Panc1 (cell line): ENCODE results near the gene NCS1.

Source experiments
- POLR2AphosphoS5 ChIP-seq: IDR thresholded peaks from 2 replicates; pipeline ENCODE4 v1.6.1; 2012; ENCODE audit warnings: mild to moderate bottlenecking, low read depth, low read length, moderate library complexity
- SIN3A ChIP-seq: IDR thresholded peaks from 2 replicates; pipeline ENCODE4 v1.6.1; 2012; ENCODE audit warnings: low read depth, mild to moderate bottlenecking, low read length, moderate library complexity, borderline replicate concordance; ENCODE audit not compliant: insufficient read depth
- TCF7L2 ChIP-seq: IDR thresholded peaks from 2 replicates; pipeline ENCODE4 v1.6.1; 2011; ENCODE audit warnings: mild to moderate bottlenecking, low read depth, low read length, inconsistent platforms
- TF ChIP-seq, protein P1 (sequence below): fragments of 450-650 bp; IDR thresholded peaks from 2 replicates; pipeline ENCODE4 v1.5.1; 2017; ENCODE audit warnings: mild to moderate bottlenecking
- TF ChIP-seq, protein P2 (sequence below), 2 experiments: IDR thresholded peaks; 2 replicates each; pipeline ENCODE4 v1.6.1; 2011 to 2012; ENCODE audit warnings: low read depth in 2 of 2, control low read depth in 1 of 2, low read length in 1 of 2, mild to moderate bottlenecking in 1 of 2, moderate library complexity in 1 of 2; ENCODE audit not compliant: insufficient read depth in 1 of 2

DNA sequence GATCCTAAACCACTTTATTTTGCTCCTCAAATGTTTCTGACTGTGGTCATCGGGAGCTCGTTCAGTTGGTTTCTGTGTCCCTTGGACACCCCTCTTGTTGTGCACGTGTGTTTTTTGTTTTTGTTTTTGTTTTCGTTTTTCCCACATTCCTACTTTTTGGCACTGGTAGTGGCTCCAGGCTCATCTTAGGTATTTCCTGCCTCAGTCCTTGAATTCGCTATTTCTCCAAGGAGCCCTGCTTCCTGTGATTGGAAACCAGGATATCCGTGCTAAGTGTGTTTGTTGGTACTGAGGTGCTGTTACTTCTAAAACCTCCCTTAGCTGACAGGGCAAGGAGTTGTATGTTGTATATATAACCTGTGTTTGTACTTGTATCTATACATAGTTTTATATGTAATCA, 99.3 kb downstream of the NCS1 start:
- TF ChIP-seq, protein P1, sequence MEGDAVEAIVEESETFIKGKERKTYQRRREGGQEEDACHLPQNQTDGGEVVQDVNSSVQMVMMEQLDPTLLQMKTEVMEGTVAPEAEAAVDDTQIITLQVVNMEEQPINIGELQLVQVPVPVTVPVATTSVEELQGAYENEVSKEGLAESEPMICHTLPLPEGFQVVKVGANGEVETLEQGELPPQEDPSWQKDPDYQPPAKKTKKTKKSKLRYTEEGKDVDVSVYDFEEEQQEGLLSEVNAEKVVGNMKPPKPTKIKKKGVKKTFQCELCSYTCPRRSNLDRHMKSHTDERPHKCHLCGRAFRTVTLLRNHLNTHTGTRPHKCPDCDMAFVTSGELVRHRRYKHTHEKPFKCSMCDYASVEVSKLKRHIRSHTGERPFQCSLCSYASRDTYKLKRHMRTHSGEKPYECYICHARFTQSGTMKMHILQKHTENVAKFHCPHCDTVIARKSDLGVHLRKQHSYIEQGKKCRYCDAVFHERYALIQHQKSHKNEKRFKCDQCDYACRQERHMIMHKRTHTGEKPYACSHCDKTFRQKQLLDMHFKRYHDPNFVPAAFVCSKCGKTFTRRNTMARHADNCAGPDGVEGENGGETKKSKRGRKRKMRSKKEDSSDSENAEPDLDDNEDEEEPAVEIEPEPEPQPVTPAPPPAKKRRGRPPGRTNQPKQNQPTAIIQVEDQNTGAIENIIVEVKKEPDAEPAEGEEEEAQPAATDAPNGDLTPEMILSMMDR, result no peak
- TF ChIP-seq POLR2AphosphoS5, result no peak
- no peak for TF ChIP-seq SIN3A
- TF ChIP-seq, protein P2, sequence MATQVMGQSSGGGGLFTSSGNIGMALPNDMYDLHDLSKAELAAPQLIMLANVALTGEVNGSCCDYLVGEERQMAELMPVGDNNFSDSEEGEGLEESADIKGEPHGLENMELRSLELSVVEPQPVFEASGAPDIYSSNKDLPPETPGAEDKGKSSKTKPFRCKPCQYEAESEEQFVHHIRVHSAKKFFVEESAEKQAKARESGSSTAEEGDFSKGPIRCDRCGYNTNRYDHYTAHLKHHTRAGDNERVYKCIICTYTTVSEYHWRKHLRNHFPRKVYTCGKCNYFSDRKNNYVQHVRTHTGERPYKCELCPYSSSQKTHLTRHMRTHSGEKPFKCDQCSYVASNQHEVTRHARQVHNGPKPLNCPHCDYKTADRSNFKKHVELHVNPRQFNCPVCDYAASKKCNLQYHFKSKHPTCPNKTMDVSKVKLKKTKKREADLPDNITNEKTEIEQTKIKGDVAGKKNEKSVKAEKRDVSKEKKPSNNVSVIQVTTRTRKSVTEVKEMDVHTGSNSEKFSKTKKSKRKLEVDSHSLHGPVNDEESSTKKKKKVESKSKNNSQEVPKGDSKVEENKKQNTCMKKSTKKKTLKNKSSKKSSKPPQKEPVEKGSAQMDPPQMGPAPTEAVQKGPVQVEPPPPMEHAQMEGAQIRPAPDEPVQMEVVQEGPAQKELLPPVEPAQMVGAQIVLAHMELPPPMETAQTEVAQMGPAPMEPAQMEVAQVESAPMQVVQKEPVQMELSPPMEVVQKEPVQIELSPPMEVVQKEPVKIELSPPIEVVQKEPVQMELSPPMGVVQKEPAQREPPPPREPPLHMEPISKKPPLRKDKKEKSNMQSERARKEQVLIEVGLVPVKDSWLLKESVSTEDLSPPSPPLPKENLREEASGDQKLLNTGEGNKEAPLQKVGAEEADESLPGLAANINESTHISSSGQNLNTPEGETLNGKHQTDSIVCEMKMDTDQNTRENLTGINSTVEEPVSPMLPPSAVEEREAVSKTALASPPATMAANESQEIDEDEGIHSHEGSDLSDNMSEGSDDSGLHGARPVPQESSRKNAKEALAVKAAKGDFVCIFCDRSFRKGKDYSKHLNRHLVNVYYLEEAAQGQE (IDR thresholded peaks at IDR 0.05; ENCODE audit: insufficient read depth in 1 of 2, low read depth in 2 of 2, low read length in 1 of 2), result no peak
- no peak for TF ChIP-seq TCF7L2
